K562 (cell line): Measurements from ENCODE around the gene PACSIN2. TPM values are rescaled to one million over a fixed set of nuclear protein-coding genes. Genes with fewer than 3 reads are reported as not detected.
"Not testable (repeated sequence)": the region's sequence is repeated elsewhere in the genome, so short reads cannot be mapped to it uniquely, and the experiment has no call there.

ENCODE experiments used
- ATAC-seq: fragments of 200-7000 bp; cut with Tn5 transposase; 3 replicates; pipeline ENCODE4 v1.9.1; 2020; ENCODE audit warnings: moderate library complexity
- BruUV-seq: library from RNA; stranded (reverse); fragments of 400-500 nt; replicated peaks from 2 replicates; lab custom pipeline; 2021; lab: Mats Ljungman, UMichigan
- CTCF ChIA-PET: fragments of 300-600 bp; formaldehyde crosslinking; extraction: SDS; loops from one replicate; lab custom pipeline; 2021; ENCODE audit warnings: low intra/inter-chr PET ratio; lab: Yijun Ruan, JAX
- POLR2A ChIA-PET: fragments of 300-600, 350-650 bp; sonication (Branson Sonifier 250); formaldehyde crosslinking; extraction: SDS; loops from one replicate; lab custom pipeline; 2021; ENCODE audit warnings: antibody characterized with exemption, inconsistent platforms; lab: Yijun Ruan, JAX
- DNase-seq, 4 experiments: peaks; one replicate each; pipeline versions ENCODE4 v3.0.0 to v3.0.0-alpha.2; 2011 to 2018; ENCODE audit warnings: low spot score in 3 of 4, mixed read lengths in 3 of 4; ENCODE audit errors: extremely low read depth in 1 of 4
- FAIRE-seq: peaks from 2 replicates; lab custom pipeline; 2011; peaks lifted over from hg19 to GRCh38; lab: Jason Lieb, UNC
- H2AFZ ChIP-seq: 2 replicates; pipeline ENCODE4 v1.6.0; 2011; ENCODE audit warnings: low read depth, low read length, control low read depth, inconsistent platforms
- H3K27ac ChIP-seq: fragments of 200-600 bp; 3 replicates; pipeline ENCODE4 v1.8.0; 2011; ENCODE audit warnings: low read depth, mild to moderate bottlenecking, control low read depth, inconsistent platforms, low read length, moderate library complexity, mixed read lengths; ENCODE audit errors: extremely low read depth
- H3K27me3 ChIP-seq, 2 experiments: fragments of 300-600 bp in 1 of 2; 2 replicates in 1 of 2; 3 replicates in 1 of 2; pipeline versions ENCODE4 v1.6.0 to v1.8.0; 2011; ENCODE audit warnings: inconsistent platforms in 2 of 2, low read length in 2 of 2, mild to moderate bottlenecking in 1 of 2, mixed read lengths in 1 of 2, moderate library complexity in 1 of 2; ENCODE audit not compliant: control insufficient read depth in 2 of 2, insufficient read depth in 2 of 2
- H3K36me3 ChIP-seq: fragments of 300-600 bp; 3 replicates; pipeline ENCODE4 v1.8.0; 2011; ENCODE audit warnings: mild to moderate bottlenecking, low read length, inconsistent platforms; ENCODE audit not compliant: control insufficient read depth, insufficient read depth
- H3K4me1 ChIP-seq, 2 experiments: fragments of 200-600 bp in 1 of 2; replicated peaks in 1 of 2; 2 replicates in 1 of 2; 3 replicates in 1 of 2; pipeline versions ENCODE4 v1.5.1 to v1.8.0; 2011; ENCODE audit warnings: inconsistent platforms in 2 of 2, low read length in 2 of 2, mild to moderate bottlenecking in 1 of 2, mixed read lengths in 1 of 2, moderate library complexity in 1 of 2; ENCODE audit not compliant: control insufficient read depth in 2 of 2, insufficient read depth in 2 of 2
- H3K4me2 ChIP-seq: 2 replicates; pipeline ENCODE4 v1.6.1; 2011; ENCODE audit warnings: low read length, control low read depth, inconsistent platforms, mixed read lengths; ENCODE audit not compliant: insufficient read depth
- H3K4me3 ChIP-seq: fragments of 200-600 bp; sonication (generic), shearing (Covaris generic); 2 replicates; pipeline ENCODE4 v1.5.1; 2016; ENCODE audit warnings: control low read depth, inconsistent platforms
- H3K79me2 ChIP-seq: fragments of 200-600 bp; 3 replicates; pipeline ENCODE4 v1.8.0; 2011; ENCODE audit warnings: low read length, inconsistent platforms; ENCODE audit not compliant: control insufficient read depth, insufficient read depth
- H3K9ac ChIP-seq, 2 experiments: 2 replicates each; pipeline versions ENCODE4 v1.6.0 to v1.6.1; 2011; ENCODE audit warnings: low read depth in 2 of 2, low read length in 2 of 2, control low read depth in 1 of 2, inconsistent platforms in 1 of 2, mild to moderate bottlenecking in 1 of 2, mixed read lengths in 1 of 2; ENCODE audit not compliant: insufficient read depth in 1 of 2
- H3K9me1 ChIP-seq: one replicate; pipeline ENCODE4 v1.6.0; 2011; ENCODE audit warnings: inconsistent platforms, mild to moderate bottlenecking, low read length, moderate library complexity; ENCODE audit not compliant: control insufficient read depth, insufficient read depth
- H3K9me3 ChIP-seq: replicated peaks from 2 replicates; pipeline ENCODE4 v1.5.1; 2011; ENCODE audit warnings: low read depth, low read length, inconsistent platforms; ENCODE audit not compliant: control insufficient read depth, insufficient read depth
- H4K20me1 ChIP-seq: replicated peaks from 2 replicates; pipeline ENCODE4 v1.6.1; 2011; ENCODE audit warnings: low read length, inconsistent platforms, mixed read lengths; ENCODE audit not compliant: control insufficient read depth, insufficient read depth
- CBFA2T2 ChIP-seq: fragments of 450-650 bp; conservative IDR thresholded peaks from 2 replicates; pipeline ENCODE4 v1.6.1; 2017; ENCODE audit warnings: mild to moderate bottlenecking
- HMG20A ChIP-seq: fragments of 450-650 bp; formaldehyde crosslinking; conservative IDR thresholded peaks from 2 replicates; pipeline ENCODE4 v1.4.0; 2020; ENCODE audit warnings: mild to moderate bottlenecking, mixed read lengths
- RAD51 ChIP-seq: fragments of 450-650 bp; IDR thresholded peaks from 2 replicates; pipeline ENCODE4 v1.7.1; 2016; ENCODE audit warnings: low read depth, mild to moderate bottlenecking, borderline replicate concordance
- WGBS: fragments of 100-300 bp; shearing (Covaris generic); methylation state at CpG from one replicate; pipeline ENCODE4 v1.1.6; 2016; ENCODE audit warnings: low coverage, mixed read lengths; ENCODE audit not compliant: insufficient coverage; ENCODE audit errors: missing lambda C conversion rate; 5-methylcytosine and 5-hydroxymethylcytosine counted together
- in situ Hi-C: fragments of 300-500 bp; cut with MboI; formaldehyde crosslinking; loops from 4 replicates; pipeline ENCODE4 v1.15.0; 2018; ENCODE audit warnings: inconsistent platforms, mixed read lengths
- intact Hi-C: fragments of 100-400 bp; cut with micrococcal nuclease; formaldehyde crosslinking; loops from 2 replicates; pipeline ENCODE4 v1.14.2; 2022
- polyA plus RNA-seq, 8 experiments: library from polyadenylated mRNA; depleted of rRNA in 4 of 8; stranded (reverse) in 5 of 8; unstranded in 3 of 8; fragments of >200 nt; fragmentation: Nextera tagmentation in 2 of 8; fragmentation: Illumina TruSeq in 1 of 8; extraction: Ambion mirVana in 2 of 8; extraction: Trizol in 1 of 8; gene quantifications; 2 replicates each; pipeline versions ENCODE4 v1.2.1 to v1.2.3, GENCODE V29; 2011 to 2014; ENCODE audit warnings: inconsistent platforms in 1 of 8, missing spikeins in 1 of 8
- total RNA-seq, 7 experiments: library from RNA; depleted of rRNA in 6 of 7; stranded (reverse); fragments of >200 nt in 6 of 7; fragmentation: Illumina TruSeq in 2 of 7; extraction: Trizol in 2 of 7; gene quantifications; 2 replicates each; pipeline versions ENCODE4 v1.2.1 to v1.2.3, GENCODE V29; 2011 to 2021; ENCODE audit warnings: low replicate concordance in 1 of 7

Gene PACSIN2
- total and polyA plus RNA-seq, 9 of the 15 experiments (the other 6 are each of a cell fraction or from before 2014, with no cell fraction given), result 0.45 to 45.1 (median 23.9) TPM

DNA sequence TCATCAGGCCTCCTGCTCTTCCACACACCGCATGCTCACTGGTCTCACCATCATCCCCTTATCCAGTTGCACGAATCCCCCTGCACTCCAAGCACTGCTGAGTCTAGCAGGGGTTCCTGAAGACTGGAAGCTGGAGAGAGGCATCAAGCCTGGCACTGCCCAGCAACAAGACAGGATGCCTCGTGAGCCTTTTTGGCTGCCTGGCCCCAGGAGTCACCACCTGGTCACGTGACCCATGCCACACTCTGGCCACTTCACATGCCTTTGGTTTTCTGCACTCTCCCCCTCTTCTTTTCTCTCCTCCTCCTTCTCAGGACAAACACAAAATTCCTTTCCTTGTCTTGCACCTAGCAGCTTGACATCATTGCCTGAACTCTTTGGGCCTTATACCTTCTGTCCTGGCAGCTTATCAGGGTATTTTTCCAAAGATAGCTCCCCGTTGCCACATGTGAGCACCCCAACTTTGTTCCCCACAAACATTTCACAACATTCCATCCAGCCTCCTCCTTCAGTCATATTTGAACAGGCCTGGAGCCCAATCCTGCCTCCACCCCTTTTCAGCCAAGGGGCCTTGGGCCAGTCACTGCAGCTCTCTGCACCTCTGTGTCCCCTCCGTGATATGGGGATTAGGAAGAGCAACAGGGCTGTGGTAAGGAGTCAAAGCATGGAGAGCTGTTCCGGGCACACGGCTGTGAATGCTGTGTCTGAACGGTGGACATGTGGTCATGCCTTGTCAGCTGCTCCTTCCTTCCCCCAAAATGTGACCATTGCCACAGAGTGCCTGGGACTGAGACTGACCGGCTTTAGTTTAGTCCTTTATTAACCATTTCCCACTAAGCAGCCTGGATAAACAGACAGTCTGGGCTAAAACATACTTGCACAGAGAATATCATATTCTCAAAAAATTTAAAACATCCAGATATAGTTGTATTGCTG lies 2.8 kb upstream of the PACSIN2 start:
- intact Hi-C loops (no loop called here), in situ Hi-C loops (no loop called here)
- H3K9me1 ChIP-seq, result no peaks in the 10 kb centered on the region
- no peak for FAIRE-seq
- H3K79me2 ChIP-seq, result peaks cover 19% of the 10 kb centered on the region
- no peak overlapping the region for H3K4me3 ChIP-seq
- BruUV-seq, result no TSS peak
- H3K27ac ChIP-seq, result no peak overlapping the region
- H4K20me1 ChIP-seq, result no peaks in the 10 kb centered on the region
- no peaks in the 10 kb centered on the region for H3K36me3 ChIP-seq
- peak; percentile 65 for TF ChIP-seq RAD51
- TF ChIP-seq CBFA2T2, result peak; percentile 18; the same call in 1 of the 2 replicates
- TF ChIP-seq HMG20A (CRISPR knock-in tag), result no peak
- TF ChIP-seq, all 486 proteins: peak for 2
- Histone ChIP-seq H3K4me1 (peaks cover 10 to 19% of the 10 kb centered on the region in 2 experiments; a peak in 4 of 5 replicates), H3K9me3 (no peaks in the 10 kb centered on the region), H3K27me3 (no peaks in the 10 kb centered on the region), H3K9ac (no peak overlapping the region), H3K4me2 (no peak overlapping the region), H2AFZ (no peak overlapping the region)
- DNase-seq (no peak), ATAC-seq (no peak)
- CTCF ChIA-PET, result no interaction called here
- POLR2A ChIA-PET, result interaction anchor here (0.7 kb wide), 1 partner anchor 9 kb away, joined by 4 read pairs; no protein-coding TSS in a partner anchor
- 45% methylated on average over 7 of the region's 10 CpGs for WGBS

DNA sequence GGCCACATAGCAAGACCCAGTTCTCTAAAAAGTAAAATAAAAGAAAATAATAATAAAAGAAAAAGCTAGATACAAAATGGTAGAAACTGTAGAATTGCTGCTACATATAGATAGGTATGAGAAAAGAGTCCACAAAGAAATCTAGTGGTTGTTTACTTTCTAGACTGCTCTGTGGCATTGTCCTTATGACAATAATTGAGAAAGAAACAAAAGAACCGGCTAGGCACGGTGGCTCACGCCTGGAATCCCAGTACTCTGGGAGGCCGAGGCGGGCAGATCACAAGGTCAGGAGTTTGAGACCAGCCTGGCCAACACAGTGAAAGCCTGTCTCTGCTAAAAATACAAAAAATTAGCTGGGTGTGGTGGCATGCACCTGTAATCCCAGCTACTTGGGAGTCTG lies 1.2 kb upstream of the PACSIN2 start:
- intact Hi-C loops, FAIRE-seq, H3K4me2 ChIP-seq, H4K20me1 ChIP-seq, BruUV-seq, H3K27ac ChIP-seq, CTCF ChIA-PET, H3K27me3 ChIP-seq, H2AFZ ChIP-seq, H3K9me1 ChIP-seq, ATAC-seq, DNase-seq, H3K36me3 ChIP-seq, H3K4me3 ChIP-seq, H3K9me3 ChIP-seq, in situ Hi-C loops: not testable (repeated sequence)
- peak overlapping the region in 1 of 2 experiments; percentile 91; a peak in 1 of 4 replicates for H3K9ac ChIP-seq
- POLR2A ChIA-PET, result interaction anchor here (1.8 kb wide), 1 partner anchor 11 kb away, joined by 9 read pairs; no protein-coding TSS in a partner anchor
- 93% methylated on average over 5 of the region's 5 CpGs for WGBS
- H3K79me2 ChIP-seq, result peaks cover 27% of the 10 kb centered on the region
- peaks cover 14 to 19% of the 10 kb centered on the region in 2 experiments; a peak in 4 of 5 replicates for H3K4me1 ChIP-seq
